GM12878 (cell line): ENCODE measurements around the gene PLEKHH1. TPM values are rescaled to one million over a fixed set of nuclear protein-coding genes. Genes with fewer than 3 reads are reported as not detected.

Experiments
- ATAC-seq: fragments of 200-7000 bp; cut with Tn5 transposase; 3 replicates; pipeline ENCODE4 v1.9.1; 2020; ENCODE audit warnings: mild to moderate bottlenecking, moderate library complexity
- BruUV-seq: library from RNA; stranded (reverse); fragments of 400-500 nt; replicated peaks from 2 replicates; lab custom pipeline; 2021; lab: Mats Ljungman, UMichigan
- CTCF ChIA-PET: fragments of 300-600 bp; sonication (Branson Sonifier 250); formaldehyde crosslinking; extraction: SDS; loops from one replicate; lab custom pipeline; 2021; ENCODE audit warnings: inconsistent platforms; lab: Yijun Ruan, JAX
- POLR2A ChIA-PET: fragments of 350-600 bp; formaldehyde crosslinking; extraction: SDS; loops from one replicate; lab custom pipeline; 2021; ENCODE audit warnings: inconsistent platforms; lab: Charles Lee
- RAD21 ChIA-PET: fragments of 300-600 bp; sonication (Branson Sonifier 250); formaldehyde crosslinking; loops from one replicate; lab custom pipeline; 2023; ENCODE audit warnings: antibody characterized with exemption; ENCODE audit not compliant: unreplicated experiment; lab: Charles Lee
- SMC1A ChIA-PET: fragments of 300-600 bp; sonication (Branson Sonifier 250); formaldehyde crosslinking; loops from one replicate; lab custom pipeline; 2023; ENCODE audit not compliant: unreplicated experiment, uncharacterized antibody; lab: Charles Lee
- DNase-seq: peaks from one replicate; pipeline ENCODE4 v3.0.0-alpha.2; 2011; ENCODE audit warnings: low read depth, low spot score
- FAIRE-seq: peaks from 3 replicates; lab custom pipeline; 2011; peaks lifted over from hg19 to GRCh38; lab: Jason Lieb, UNC
- H2AFZ ChIP-seq: 2 replicates; pipeline ENCODE4 v1.6.0; 2011; ENCODE audit warnings: low read depth, low read length, control low read depth; ENCODE audit not compliant: control insufficient read depth
- H3K27ac ChIP-seq: 2 replicates; pipeline ENCODE4 v1.5.1; 2011; ENCODE audit warnings: control low read depth; ENCODE audit not compliant: control insufficient read depth, insufficient read depth
- H3K27me3 ChIP-seq, 2 experiments: replicated peaks in 1 of 2; 2 replicates each; pipeline versions ENCODE4 v1.6.0 to v1.6.1; 2011; ENCODE audit warnings: low read length in 1 of 2; ENCODE audit not compliant: control insufficient read depth in 2 of 2, insufficient read depth in 2 of 2
- H3K36me3 ChIP-seq, 2 experiments: 2 replicates each; pipeline ENCODE4 v1.5.1; 2011; ENCODE audit warnings: low read length in 1 of 2; ENCODE audit not compliant: control insufficient read depth in 2 of 2, insufficient read depth in 2 of 2
- H3K4me1 ChIP-seq: 2 replicates; pipeline ENCODE4 v1.6.1; 2011; ENCODE audit warnings: mild to moderate bottlenecking, low read length, moderate library complexity, mixed read lengths; ENCODE audit not compliant: control insufficient read depth, insufficient read depth
- H3K4me2 ChIP-seq: 2 replicates; pipeline ENCODE4 v1.6.0; 2011; ENCODE audit warnings: control low read depth; ENCODE audit not compliant: control insufficient read depth, insufficient read depth
- H3K4me3 ChIP-seq: fragments of 200-600 bp; sonication (generic); 2 replicates; pipeline ENCODE4 v1.5.1; 2016
- H3K79me2 ChIP-seq: 2 replicates; pipeline ENCODE4 v1.6.0; 2011; ENCODE audit warnings: low read length; ENCODE audit not compliant: control insufficient read depth, insufficient read depth
- H3K9ac ChIP-seq: 2 replicates; pipeline ENCODE4 v1.8.0; 2011; ENCODE audit warnings: low read length, control low read depth, mixed read lengths; ENCODE audit not compliant: control insufficient read depth, insufficient read depth
- H3K9me3 ChIP-seq: replicated peaks from 3 replicates; pipeline ENCODE4 v1.5.1; 2011; ENCODE audit warnings: mild to moderate bottlenecking, low read length; ENCODE audit not compliant: control insufficient read depth, insufficient read depth
- H4K20me1 ChIP-seq: 2 replicates; pipeline ENCODE4 v1.6.0; 2011; ENCODE audit not compliant: control insufficient read depth, insufficient read depth
- CEBPB ChIP-seq, 2 experiments: fragments of 150-350 bp in 1 of 2; IDR thresholded peaks; 2 replicates each; pipeline ENCODE4 v1.6.1; 2012 to 2014; ENCODE audit warnings: low read depth in 2 of 2, low read length in 2 of 2, borderline replicate concordance in 1 of 2, inconsistent platforms in 1 of 2
- CHD4 ChIP-seq: fragments of 200-600 bp; sonication (generic); IDR thresholded peaks from 2 replicates; pipeline ENCODE4 v1.6.1; 2016; ENCODE audit warnings: mild to moderate bottlenecking
- FOXM1 ChIP-seq: IDR thresholded peaks from 2 replicates; pipeline ENCODE4 v1.6.1; 2012; ENCODE audit warnings: low read depth, mild to moderate bottlenecking, inconsistent platforms, low read length, moderate library complexity
- POLR2A ChIP-seq: IDR thresholded peaks from 2 replicates; pipeline ENCODE4 v1.6.1; 2011; ENCODE audit warnings: low read depth, mild to moderate bottlenecking, low read length
- POU2F2 ChIP-seq: IDR thresholded peaks from 3 replicates; pipeline ENCODE4 v1.6.1; 2011; ENCODE audit warnings: low read depth, mild to moderate bottlenecking, low read length, borderline replicate concordance
- RCOR1 ChIP-seq: conservative IDR thresholded peaks from 2 replicates; pipeline ENCODE4 v1.6.1; 2012; ENCODE audit warnings: low read depth, low read length, improper control_type of control experiment
- RELB ChIP-seq: fragments of 450-650 bp; IDR thresholded peaks from 2 replicates; pipeline ENCODE4 v1.6.1; 2017; ENCODE audit warnings: low read depth, mild to moderate bottlenecking, moderate library complexity
- TCF7 ChIP-seq: IDR thresholded peaks from 2 replicates; pipeline ENCODE4 v1.6.1; 2014; ENCODE audit warnings: antibody characterized with exemption, borderline replicate concordance
- WRNIP1 ChIP-seq: IDR thresholded peaks from 2 replicates; pipeline ENCODE4 v1.6.1; 2011; ENCODE audit warnings: low read depth, low read length, improper control_type of control experiment, borderline replicate concordance
- YY1 ChIP-seq: IDR thresholded peaks from 2 replicates; pipeline ENCODE4 v1.6.1; 2011; ENCODE audit warnings: low read depth, mild to moderate bottlenecking, low read length
- ZNF207 ChIP-seq: fragments of 450-650 bp; IDR thresholded peaks from 2 replicates; pipeline ENCODE4 v1.6.1; 2014; ENCODE audit warnings: antibody characterized with exemption, mild to moderate bottlenecking, borderline replicate concordance
- ZNF217 ChIP-seq: fragments of 450-650 bp; IDR thresholded peaks from 2 replicates; pipeline ENCODE4 v1.6.1; 2017; ENCODE audit warnings: antibody characterized with exemption, mild to moderate bottlenecking
- WGBS: methylation state at CpG from one replicate; pipeline ENCODE4 v1.1.6; 2016; ENCODE audit warnings: low lambda C conversion rate; ENCODE audit not compliant: insufficient replicate concordance, insufficient coverage; ENCODE audit errors: missing lambda C conversion rate; 5-methylcytosine and 5-hydroxymethylcytosine counted together
- in situ Hi-C: fragments of 300-500 bp; cut with MboI; formaldehyde crosslinking; loops from 9 replicates; pipeline ENCODE4 v1.14.3; 2018; ENCODE audit warnings: mixed read lengths
- intact Hi-C: fragments of 100-400 bp; cut with micrococcal nuclease; formaldehyde crosslinking; loops from one replicate; pipeline ENCODE4 v1.14.2; 2022; ENCODE audit not compliant: unreplicated experiment
- polyA plus RNA-seq, 11 experiments: library from polyadenylated mRNA; depleted of rRNA in 4 of 11; unstranded in 6 of 11; stranded (reverse) in 5 of 11; fragments of >200 nt; fragmentation: Nextera tagmentation in 4 of 11; fragmentation: Illumina TruSeq in 1 of 11; extraction: Ambion mirVana in 4 of 11; extraction: Trizol in 1 of 11; gene quantifications; 1 replicate in 1 of 11; 2 replicates in 10 of 11; pipeline versions ENCODE4 v1.2.1 to v1.2.3, GENCODE V29; 2011 to 2016; ENCODE audit warnings: inconsistent platforms in 2 of 11, missing spikeins in 2 of 11, low read depth in 1 of 11
- total RNA-seq, 4 experiments: library from RNA; depleted of rRNA in 3 of 4; stranded (reverse); fragments of >200 nt in 3 of 4; fragmentation: Illumina TruSeq in 1 of 4; extraction: Trizol in 1 of 4; gene quantifications; 2 replicates each; pipeline versions ENCODE4 v1.2.1 to v1.2.3, GENCODE V29; 2013 to 2021
- TF ChIP-seq, protein P1 (sequence below): fragments of 450-650 bp; IDR thresholded peaks from 2 replicates; pipeline ENCODE4 v1.6.1; 2018; ENCODE audit warnings: borderline replicate concordance, mild to moderate bottlenecking; ENCODE audit not compliant: partially characterized antibody

PLEKHH1 gene
- total and polyA plus RNA-seq, 10 of the 15 experiments (the other 5 are each of a cell fraction or from before 2014, with no cell fraction given) = 0.11 to 0.95 (median 0.41) TPM

- H3K9me3 ChIP-seq = no peaks in the 10 kb centered on the region
- BruUV-seq = no TSS peak
- no peak overlapping the region for H3K27ac ChIP-seq
- H3K4me3 ChIP-seq = no peak overlapping the region
- no peaks in the 10 kb centered on the region for H4K20me1 ChIP-seq
- POLR2A ChIA-PET = no interaction called here
- in situ Hi-C loops = no loop called here
- no peaks in the 10 kb centered on the region for H3K4me1 ChIP-seq
- DNase-seq = no peak
- SMC1A ChIA-PET = interaction anchor here (0.7 to 1.3 kb wide), 4 partner anchors 11 to 58 kb away, joined by 3 to 4 read pairs (median 4); no protein-coding TSS in a partner anchor
- no peaks in the 10 kb centered on the region for H3K36me3 ChIP-seq
- FAIRE-seq = no peak
- no peaks in the 10 kb centered on the region for H3K79me2 ChIP-seq
- WGBS = 64% methylated on average over 10 of the region's 10 CpGs
- H2AFZ ChIP-seq = no peak overlapping the region
- RAD21 ChIA-PET = interaction anchor here (0.9 to 1.6 kb wide), 3 partner anchors 10 to 97 kb away, joined by 3 to 6 read pairs (median 4); partner anchors contain the start of gene PIGH
- no peak overlapping the region for H3K9ac ChIP-seq
- H3K27me3 ChIP-seq = no peaks in the 10 kb centered on the region
- ATAC-seq = no peak
- H3K4me2 ChIP-seq = no peak overlapping the region
- CTCF ChIA-PET = interaction anchor here (1.2 to 5.1 kb wide), 4 partner anchors 9 to 94 kb away, joined by 5 to 30 read pairs (median 8); partner anchors contain the start of gene PIGH
- TF ChIP-seq RELB (no peak), POLR2A (no peak), CEBPB (IDR thresholded peaks at IDR 0.05; ENCODE audit: borderline replicate concordance in 1 of 2, low read depth in 2 of 2, low read length in 2 of 2) (no peak), ZNF217 (no peak), CHD4 (no peak), POU2F2 (no peak), RCOR1 (no peak), WRNIP1 (no peak), ZNF207 (no peak), YY1 (no peak), TCF7 (no peak), FOXM1 (no peak)
- TF ChIP-seq, protein P1, sequence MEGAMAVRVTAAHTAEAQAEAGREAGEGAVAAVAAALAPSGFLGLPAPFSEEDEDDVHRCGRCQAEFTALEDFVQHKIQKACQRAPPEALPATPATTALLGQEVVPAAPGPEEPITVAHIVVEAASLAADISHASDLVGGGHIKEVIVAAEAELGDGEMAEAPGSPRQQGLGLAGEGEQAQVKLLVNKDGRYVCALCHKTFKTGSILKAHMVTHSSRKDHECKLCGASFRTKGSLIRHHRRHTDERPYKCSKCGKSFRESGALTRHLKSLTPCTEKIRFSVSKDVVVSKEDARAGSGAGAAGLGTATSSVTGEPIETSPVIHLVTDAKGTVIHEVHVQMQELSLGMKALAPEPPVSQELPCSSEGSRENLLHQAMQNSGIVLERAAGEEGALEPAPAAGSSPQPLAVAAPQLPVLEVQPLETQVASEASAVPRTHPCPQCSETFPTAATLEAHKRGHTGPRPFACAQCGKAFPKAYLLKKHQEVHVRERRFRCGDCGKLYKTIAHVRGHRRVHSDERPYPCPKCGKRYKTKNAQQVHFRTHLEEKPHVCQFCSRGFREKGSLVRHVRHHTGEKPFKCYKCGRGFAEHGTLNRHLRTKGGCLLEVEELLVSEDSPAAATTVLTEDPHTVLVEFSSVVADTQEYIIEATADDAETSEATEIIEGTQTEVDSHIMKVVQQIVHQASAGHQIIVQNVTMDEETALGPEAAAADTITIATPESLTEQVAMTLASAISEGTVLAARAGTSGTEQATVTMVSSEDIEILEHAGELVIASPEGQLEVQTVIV = no peak
- TF ChIP-seq, all 136 proteins: peak for 0
- intact Hi-C loops = no loop called here
These were observed 76.7 kb downstream of the PLEKHH1 start for GRCh38 chr14:67609642-67610310.
